Measurements from ENCODE around the gene ASB16. TPM values are rescaled to one million over a fixed set of nuclear protein-coding genes. Genes with fewer than 3 reads are reported as not detected.

The ASB16 gene
- total RNA-seq, 1 experiment from 2014 or later, result 0.11 TPM

- Mint-ChIP-seq H3K4me1 (peaks cover under 1% of the 10 kb centered on the region), H3K27me3 (ENCODE audit: low read depth) (no peaks in the 10 kb centered on the region; the same call in 1 of the 2 replicates), H3K9me3 (no peaks in the 10 kb centered on the region), H3K27ac (no peak overlapping the region), H3K36me3 (no peaks in the 10 kb centered on the region), H3K4me3 (no peak overlapping the region)
- POLR2A ChIA-PET, result no interaction called here
- TF ChIP-seq E2F1 (CRISPR knock-in tag; IDR thresholded peaks at IDR 0.05) (no peak), NFE2L1 (CRISPR knock-in tag; IDR thresholded peaks at IDR 0.05) (no peak), ZNF138 (CRISPR knock-in tag; conservative IDR thresholded peaks at IDR 0.05) (no peak), CREB1 (CRISPR knock-in tag; IDR thresholded peaks at IDR 0.05) (no peak), ZNF232 (CRISPR knock-in tag; IDR thresholded peaks at IDR 0.05) (no peak), ZNF416 (CRISPR knock-in tag; IDR thresholded peaks at IDR 0.05) (no peak), GTF2I (CRISPR knock-in tag; conservative IDR thresholded peaks at IDR 0.05) (no peak), ELF4 (CRISPR knock-in tag; IDR thresholded peaks at IDR 0.05; ENCODE audit: low read depth) (no peak), CBFB (CRISPR knock-in tag; IDR thresholded peaks at IDR 0.05; ENCODE audit: low read depth) (no peak), ATF2 (CRISPR knock-in tag; IDR thresholded peaks at IDR 0.05; ENCODE audit: borderline replicate concordance, low read depth) (no peak), SOX15 (CRISPR knock-in tag; IDR thresholded peaks at IDR 0.05) (no peak), ERG (CRISPR knock-in tag; IDR thresholded peaks at IDR 0.05) (no peak), AFF4 (CRISPR knock-in tag; IDR thresholded peaks at IDR 0.05; ENCODE audit: borderline replicate concordance) (no peak), NR3C1 (CRISPR knock-in tag; conservative IDR thresholded peaks at IDR 0.05; ENCODE audit: low read depth) (no peak)
- ATAC-seq, result no peak
- DNase-seq (ENCODE audit: low spot score), result no peak
- CTCF ChIA-PET, result interaction anchor here (0.6 to 1.1 kb wide), 4 partner anchors 9 to 19 kb away, joined by 3 to 4 read pairs (median 3); partner anchors contain the start of gene HDAC5
Measured at GRCh38 chr17:44132275-44132821, 38.2 kb upstream of the ASB16 start.

GRCh38 chr17:44133918-44134476, 36.5 kb upstream of the ASB16 start:
- TF ChIP-seq RELA (CRISPR knock-in tag; IDR thresholded peaks at IDR 0.05; ENCODE audit: borderline replicate concordance), result no peak
- no peak for TF ChIP-seq FOXP4 (CRISPR knock-in tag; IDR thresholded peaks at IDR 0.05)
- no peak for TF ChIP-seq ZNF532 (CRISPR knock-in tag; IDR thresholded peaks at IDR 0.05; ENCODE audit: borderline replicate concordance)
- POLR2A ChIA-PET, result interaction anchor here (0.5 kb wide), 1 partner anchor 106 kb away, joined by 3 read pairs; no protein-coding TSS in a partner anchor
- ATAC-seq, result no peak
- Mint-ChIP-seq H3K4me1 (peaks cover 17% of the 10 kb centered on the region), H3K4me3 (no peak overlapping the region), H3K27ac (no peak overlapping the region), H3K27me3 (ENCODE audit: low read depth) (no peaks in the 10 kb centered on the region; the same call in 1 of the 2 replicates), H3K9me3 (no peaks in the 10 kb centered on the region), H3K36me3 (no peaks in the 10 kb centered on the region)
- DNase-seq (ENCODE audit: low spot score), result no peak
- CTCF ChIA-PET, result interaction anchor here (0.7 to 1.2 kb wide), 2 partner anchors 28 to 34 kb away, joined by 3 read pairs; no protein-coding TSS in a partner anchor
